Measurements from ENCODE around the gene CACNB2. TPM values are rescaled to one million over a fixed set of nuclear protein-coding genes. Genes with fewer than 3 reads are reported as not detected.

Gene CACNB2
- total and polyA plus RNA-seq, 10 of the 15 experiments (the other 5 are each of a cell fraction or from before 2014, with no cell fraction given), result 0.62 to 8.1 (median 1.2) TPM

DNA sequence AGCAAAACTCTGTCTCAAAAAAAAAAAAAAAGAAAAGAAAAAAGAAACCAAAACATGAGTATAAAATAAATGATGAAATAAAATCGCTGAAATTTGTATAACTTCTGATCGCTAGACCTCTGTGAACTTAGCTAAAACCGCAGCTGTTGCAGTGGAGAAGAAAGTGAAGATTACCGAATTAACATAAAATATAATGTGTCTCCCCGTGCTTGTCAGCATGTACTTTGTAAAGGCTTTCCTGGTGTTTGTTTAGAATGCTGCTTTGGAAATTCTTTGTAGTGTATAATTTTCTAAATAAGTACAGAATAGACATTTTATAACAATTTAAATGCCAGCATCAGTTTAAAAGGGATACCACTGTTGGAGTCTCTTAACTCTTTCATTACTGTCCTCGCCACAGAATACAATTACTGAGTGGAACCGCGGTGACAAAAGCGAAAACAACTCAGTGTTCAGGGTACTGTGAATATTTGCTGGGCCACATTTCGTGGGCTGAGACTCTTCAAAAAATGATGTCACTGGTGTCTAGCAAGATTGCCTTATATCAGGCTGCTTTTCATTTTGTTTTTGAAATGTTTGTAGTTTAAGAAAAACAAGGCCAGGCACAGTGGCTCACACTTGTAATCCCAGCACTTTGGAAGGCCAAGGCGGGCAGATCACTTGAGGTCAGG is 343.4 kb downstream of the CACNB2 start:
- peak; percentile 56 for ATAC-seq
- SMC1A ChIA-PET (ENCODE audit: uncharacterized antibody, unreplicated experiment), result interaction anchor here (0.7 to 1.8 kb wide), 9 partner anchors 11 to 171 kb away, joined by 3 to 8 read pairs (median 4); no protein-coding TSS in a partner anchor

More for the DNA sequence above, 343.4 kb downstream of the CACNB2 start:
- TF ChIP-seq ATF7 (IDR thresholded peaks at IDR 0.05; ENCODE audit: low read depth) (0 out of 2 replicates have a peak, but pooled peaks have one; percentile 54), POLR2AphosphoS2 (IDR thresholded peaks at IDR 0.05; ENCODE audit: low read depth, low read length) (no peak)
- TF ChIP-seq, protein P1, sequence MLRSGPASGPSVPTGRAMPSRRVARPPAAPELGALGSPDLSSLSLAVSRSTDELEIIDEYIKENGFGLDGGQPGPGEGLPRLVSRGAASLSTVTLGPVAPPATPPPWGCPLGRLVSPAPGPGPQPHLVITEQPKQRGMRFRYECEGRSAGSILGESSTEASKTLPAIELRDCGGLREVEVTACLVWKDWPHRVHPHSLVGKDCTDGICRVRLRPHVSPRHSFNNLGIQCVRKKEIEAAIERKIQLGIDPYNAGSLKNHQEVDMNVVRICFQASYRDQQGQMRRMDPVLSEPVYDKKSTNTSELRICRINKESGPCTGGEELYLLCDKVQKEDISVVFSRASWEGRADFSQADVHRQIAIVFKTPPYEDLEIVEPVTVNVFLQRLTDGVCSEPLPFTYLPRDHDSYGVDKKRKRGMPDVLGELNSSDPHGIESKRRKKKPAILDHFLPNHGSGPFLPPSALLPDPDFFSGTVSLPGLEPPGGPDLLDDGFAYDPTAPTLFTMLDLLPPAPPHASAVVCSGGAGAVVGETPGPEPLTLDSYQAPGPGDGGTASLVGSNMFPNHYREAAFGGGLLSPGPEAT (IDR thresholded peaks at IDR 0.05; ENCODE audit: low read depth), result no peak
- TF ChIP-seq, protein P2, sequence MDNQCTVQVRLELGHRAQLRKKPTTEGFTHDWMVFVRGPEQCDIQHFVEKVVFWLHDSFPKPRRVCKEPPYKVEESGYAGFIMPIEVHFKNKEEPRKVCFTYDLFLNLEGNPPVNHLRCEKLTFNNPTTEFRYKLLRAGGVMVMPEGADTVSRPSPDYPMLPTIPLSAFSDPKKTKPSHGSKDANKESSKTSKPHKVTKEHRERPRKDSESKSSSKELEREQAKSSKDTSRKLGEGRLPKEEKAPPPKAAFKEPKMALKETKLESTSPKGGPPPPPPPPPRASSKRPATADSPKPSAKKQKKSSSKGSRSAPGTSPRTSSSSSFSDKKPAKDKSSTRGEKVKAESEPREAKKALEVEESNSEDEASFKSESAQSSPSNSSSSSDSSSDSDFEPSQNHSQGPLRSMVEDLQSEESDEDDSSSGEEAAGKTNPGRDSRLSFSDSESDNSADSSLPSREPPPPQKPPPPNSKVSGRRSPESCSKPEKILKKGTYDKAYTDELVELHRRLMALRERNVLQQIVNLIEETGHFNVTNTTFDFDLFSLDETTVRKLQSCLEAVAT (IDR thresholded peaks at IDR 0.05), result peak; percentile 70; the same call in 1 of the 2 replicates
- Histone ChIP-seq H3K4me1 (ENCODE audit: control insufficient read depth, insufficient read depth, low read length) (no peaks in the 10 kb centered on the region), H3K4me3 (no peak overlapping the region), H3K27ac (ENCODE audit: control insufficient read depth, insufficient read depth) (no peak overlapping the region), H4K20me1 (ENCODE audit: control insufficient read depth, insufficient read depth) (no peaks in the 10 kb centered on the region), H2AFZ (ENCODE audit: control insufficient read depth, low read depth, low read length) (no peak overlapping the region), H3K4me2 (ENCODE audit: control insufficient read depth, insufficient read depth) (no peak overlapping the region), H3K36me3 (ENCODE audit: control insufficient read depth in 2 of 2, insufficient read depth in 2 of 2, low read length in 1 of 2) (no peaks in the 10 kb centered on the region), H3K79me2 (ENCODE audit: control insufficient read depth, insufficient read depth, low read length) (no peaks in the 10 kb centered on the region), H3K9me3 (replicated peaks; ENCODE audit: control insufficient read depth, insufficient read depth, low read length) (no peaks in the 10 kb centered on the region), H3K9ac (ENCODE audit: control insufficient read depth, insufficient read depth, low read length) (no peak overlapping the region), H3K27me3 (replicated peaks in 1 of 2; ENCODE audit: control insufficient read depth in 2 of 2, insufficient read depth in 2 of 2, low read length in 1 of 2) (no peaks in the 10 kb centered on the region)
- in situ Hi-C loops (cut with MboI), result no loop called here
- intact Hi-C loops (cut with micrococcal nuclease; ENCODE audit: unreplicated experiment), result no loop called here
- DNase-seq (ENCODE audit: low read depth, low spot score), result no peak
- CTCF ChIA-PET, result no interaction called here
- RAD21 ChIA-PET (ENCODE audit: unreplicated experiment), result interaction anchor here (0.9 kb wide), 1 partner anchor 33 kb away, joined by 3 read pairs; no protein-coding TSS in a partner anchor
- FAIRE-seq, result no peak
- WGBS (ENCODE audit: insufficient coverage, insufficient replicate concordance, low lambda C conversion rate, missing lambda C conversion rate), result 58% methylated on average over 11 of the region's 11 CpGs
- BruUV-seq (replicated peaks), result no TSS peak
- POLR2A ChIA-PET, result interaction anchor here (0.6 to 1.1 kb wide), 2 partner anchors 19 to 1895 kb away, joined by 4 read pairs; no protein-coding TSS in a partner anchor

Measured in GM12878 (cell line).